ENCODE data around the gene GDI1. TPM values are rescaled to one million over a fixed set of nuclear protein-coding genes. Genes with fewer than 3 reads are reported as not detected.

The GDI1 gene
- total and polyA plus RNA-seq, 2 of the 8 experiments (the other 6 are each of a cell fraction or from before 2014, with no cell fraction given), result 83.1 to 136 TPM

DNA sequence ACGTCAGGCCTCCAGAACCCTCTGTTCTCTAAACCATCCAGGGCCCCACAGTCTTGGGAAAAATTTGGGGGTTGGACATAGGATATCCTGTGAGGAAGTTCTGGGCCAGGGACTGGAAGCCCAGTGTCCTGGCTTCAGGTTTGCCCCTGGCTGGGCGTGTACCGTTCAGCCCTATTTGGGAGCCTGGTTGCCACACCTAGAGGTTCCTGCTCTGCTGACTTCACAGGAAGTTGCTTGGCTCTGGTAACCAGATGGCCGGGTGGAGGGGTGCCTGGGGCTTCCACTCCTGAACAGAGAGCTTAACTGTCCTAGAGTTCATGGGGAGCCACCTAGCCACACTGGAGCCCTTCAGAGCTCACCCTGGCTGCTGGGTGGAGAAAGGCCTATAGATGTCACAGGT lies 24.5 kb upstream of the GDI1 start (continued):
- TF ChIP-seq, protein P1, sequence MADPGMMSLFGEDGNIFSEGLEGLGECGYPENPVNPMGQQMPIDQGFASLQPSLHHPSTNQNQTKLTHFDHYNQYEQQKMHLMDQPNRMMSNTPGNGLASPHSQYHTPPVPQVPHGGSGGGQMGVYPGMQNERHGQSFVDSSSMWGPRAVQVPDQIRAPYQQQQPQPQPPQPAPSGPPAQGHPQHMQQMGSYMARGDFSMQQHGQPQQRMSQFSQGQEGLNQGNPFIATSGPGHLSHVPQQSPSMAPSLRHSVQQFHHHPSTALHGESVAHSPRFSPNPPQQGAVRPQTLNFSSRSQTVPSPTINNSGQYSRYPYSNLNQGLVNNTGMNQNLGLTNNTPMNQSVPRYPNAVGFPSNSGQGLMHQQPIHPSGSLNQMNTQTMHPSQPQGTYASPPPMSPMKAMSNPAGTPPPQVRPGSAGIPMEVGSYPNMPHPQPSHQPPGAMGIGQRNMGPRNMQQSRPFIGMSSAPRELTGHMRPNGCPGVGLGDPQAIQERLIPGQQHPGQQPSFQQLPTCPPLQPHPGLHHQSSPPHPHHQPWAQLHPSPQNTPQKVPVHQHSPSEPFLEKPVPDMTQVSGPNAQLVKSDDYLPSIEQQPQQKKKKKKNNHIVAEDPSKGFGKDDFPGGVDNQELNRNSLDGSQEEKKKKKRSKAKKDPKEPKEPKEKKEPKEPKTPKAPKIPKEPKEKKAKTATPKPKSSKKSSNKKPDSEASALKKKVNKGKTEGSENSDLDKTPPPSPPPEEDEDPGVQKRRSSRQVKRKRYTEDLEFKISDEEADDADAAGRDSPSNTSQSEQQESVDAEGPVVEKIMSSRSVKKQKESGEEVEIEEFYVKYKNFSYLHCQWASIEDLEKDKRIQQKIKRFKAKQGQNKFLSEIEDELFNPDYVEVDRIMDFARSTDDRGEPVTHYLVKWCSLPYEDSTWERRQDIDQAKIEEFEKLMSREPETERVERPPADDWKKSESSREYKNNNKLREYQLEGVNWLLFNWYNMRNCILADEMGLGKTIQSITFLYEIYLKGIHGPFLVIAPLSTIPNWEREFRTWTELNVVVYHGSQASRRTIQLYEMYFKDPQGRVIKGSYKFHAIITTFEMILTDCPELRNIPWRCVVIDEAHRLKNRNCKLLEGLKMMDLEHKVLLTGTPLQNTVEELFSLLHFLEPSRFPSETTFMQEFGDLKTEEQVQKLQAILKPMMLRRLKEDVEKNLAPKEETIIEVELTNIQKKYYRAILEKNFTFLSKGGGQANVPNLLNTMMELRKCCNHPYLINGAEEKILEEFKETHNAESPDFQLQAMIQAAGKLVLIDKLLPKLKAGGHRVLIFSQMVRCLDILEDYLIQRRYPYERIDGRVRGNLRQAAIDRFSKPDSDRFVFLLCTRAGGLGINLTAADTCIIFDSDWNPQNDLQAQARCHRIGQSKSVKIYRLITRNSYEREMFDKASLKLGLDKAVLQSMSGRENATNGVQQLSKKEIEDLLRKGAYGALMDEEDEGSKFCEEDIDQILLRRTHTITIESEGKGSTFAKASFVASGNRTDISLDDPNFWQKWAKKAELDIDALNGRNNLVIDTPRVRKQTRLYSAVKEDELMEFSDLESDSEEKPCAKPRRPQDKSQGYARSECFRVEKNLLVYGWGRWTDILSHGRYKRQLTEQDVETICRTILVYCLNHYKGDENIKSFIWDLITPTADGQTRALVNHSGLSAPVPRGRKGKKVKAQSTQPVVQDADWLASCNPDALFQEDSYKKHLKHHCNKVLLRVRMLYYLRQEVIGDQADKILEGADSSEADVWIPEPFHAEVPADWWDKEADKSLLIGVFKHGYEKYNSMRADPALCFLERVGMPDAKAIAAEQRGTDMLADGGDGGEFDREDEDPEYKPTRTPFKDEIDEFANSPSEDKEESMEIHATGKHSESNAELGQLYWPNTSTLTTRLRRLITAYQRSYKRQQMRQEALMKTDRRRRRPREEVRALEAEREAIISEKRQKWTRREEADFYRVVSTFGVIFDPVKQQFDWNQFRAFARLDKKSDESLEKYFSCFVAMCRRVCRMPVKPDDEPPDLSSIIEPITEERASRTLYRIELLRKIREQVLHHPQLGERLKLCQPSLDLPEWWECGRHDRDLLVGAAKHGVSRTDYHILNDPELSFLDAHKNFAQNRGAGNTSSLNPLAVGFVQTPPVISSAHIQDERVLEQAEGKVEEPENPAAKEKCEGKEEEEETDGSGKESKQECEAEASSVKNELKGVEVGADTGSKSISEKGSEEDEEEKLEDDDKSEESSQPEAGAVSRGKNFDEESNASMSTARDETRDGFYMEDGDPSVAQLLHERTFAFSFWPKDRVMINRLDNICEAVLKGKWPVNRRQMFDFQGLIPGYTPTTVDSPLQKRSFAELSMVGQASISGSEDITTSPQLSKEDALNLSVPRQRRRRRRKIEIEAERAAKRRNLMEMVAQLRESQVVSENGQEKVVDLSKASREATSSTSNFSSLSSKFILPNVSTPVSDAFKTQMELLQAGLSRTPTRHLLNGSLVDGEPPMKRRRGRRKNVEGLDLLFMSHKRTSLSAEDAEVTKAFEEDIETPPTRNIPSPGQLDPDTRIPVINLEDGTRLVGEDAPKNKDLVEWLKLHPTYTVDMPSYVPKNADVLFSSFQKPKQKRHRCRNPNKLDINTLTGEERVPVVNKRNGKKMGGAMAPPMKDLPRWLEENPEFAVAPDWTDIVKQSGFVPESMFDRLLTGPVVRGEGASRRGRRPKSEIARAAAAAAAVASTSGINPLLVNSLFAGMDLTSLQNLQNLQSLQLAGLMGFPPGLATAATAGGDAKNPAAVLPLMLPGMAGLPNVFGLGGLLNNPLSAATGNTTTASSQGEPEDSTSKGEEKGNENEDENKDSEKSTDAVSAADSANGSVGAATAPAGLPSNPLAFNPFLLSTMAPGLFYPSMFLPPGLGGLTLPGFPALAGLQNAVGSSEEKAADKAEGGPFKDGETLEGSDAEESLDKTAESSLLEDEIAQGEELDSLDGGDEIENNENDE (IDR thresholded peaks at IDR 0.05; ENCODE audit: insufficient replicate concordance, low read length), result no peak
- TF ChIP-seq, protein P2, sequence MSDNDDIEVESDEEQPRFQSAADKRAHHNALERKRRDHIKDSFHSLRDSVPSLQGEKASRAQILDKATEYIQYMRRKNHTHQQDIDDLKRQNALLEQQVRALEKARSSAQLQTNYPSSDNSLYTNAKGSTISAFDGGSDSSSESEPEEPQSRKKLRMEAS (IDR thresholded peaks at IDR 0.05), result no peak
- TF ChIP-seq PHF8 (conservative IDR thresholded peaks at IDR 0.05; ENCODE audit: low read depth, low read length), result no peak
- TF ChIP-seq SIX5 (IDR thresholded peaks at IDR 0.05; ENCODE audit: low read depth, low read length), result no peak
- no peak for TF ChIP-seq SP2 (IDR thresholded peaks at IDR 0.05; ENCODE audit: low read length)
- no peak for TF ChIP-seq BRCA1 (IDR thresholded peaks at IDR 0.05; ENCODE audit: low read depth, low read length)
- no peak for TF ChIP-seq POLR2A (IDR thresholded peaks at IDR 0.05; ENCODE audit: control extremely low read depth in 1 of 2, low read depth in 2 of 2, low read length in 2 of 2)
- no peak for TF ChIP-seq JUND (IDR thresholded peaks at IDR 0.05; ENCODE audit: low read length)

Data from H1 (cell line).